HG03103 (cell line): Measurements from ENCODE around the gene ANXA4.
A peak's percentile ranks its signal among the peaks of the same experiment; 100 is the strongest.
"Not testable (repeated sequence)": the region's sequence is repeated elsewhere in the genome, so short reads cannot be mapped to it uniquely, and the experiment has no call there.

Experiments
- ATAC-seq: cut with Tn5 transposase; IDR thresholded peaks from one replicate; pipeline ENCODE4 v1.9.1; 2021; ENCODE audit warnings: low read depth; ENCODE audit not compliant: unreplicated experiment

ANXA4 gene

GRCh38 chr2:69718338-69718965 lies 23.5 kb upstream of the ANXA4 start:
- no peak for ATAC-seq

DNA sequence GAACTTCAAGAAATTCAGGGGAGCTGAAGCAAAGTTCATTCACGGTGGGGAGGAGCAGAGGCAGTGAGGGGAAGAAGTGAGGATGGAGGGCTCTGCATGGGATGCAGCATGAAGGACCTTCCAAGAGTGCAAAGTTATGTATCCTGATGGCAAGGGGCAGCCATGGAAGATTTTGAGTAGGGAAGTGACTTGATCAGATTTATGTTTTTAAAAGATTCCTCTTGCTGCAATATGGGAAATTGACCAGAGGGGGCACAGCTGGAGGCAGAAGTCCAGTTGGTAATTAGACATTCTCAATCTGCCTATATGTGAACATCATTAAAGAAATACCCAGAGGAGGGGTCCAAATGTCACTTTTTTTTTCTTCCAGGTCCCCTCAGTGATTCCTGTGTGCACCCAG lies 21.5 kb upstream of the ANXA4 start:
- no peak for ATAC-seq

DNA sequence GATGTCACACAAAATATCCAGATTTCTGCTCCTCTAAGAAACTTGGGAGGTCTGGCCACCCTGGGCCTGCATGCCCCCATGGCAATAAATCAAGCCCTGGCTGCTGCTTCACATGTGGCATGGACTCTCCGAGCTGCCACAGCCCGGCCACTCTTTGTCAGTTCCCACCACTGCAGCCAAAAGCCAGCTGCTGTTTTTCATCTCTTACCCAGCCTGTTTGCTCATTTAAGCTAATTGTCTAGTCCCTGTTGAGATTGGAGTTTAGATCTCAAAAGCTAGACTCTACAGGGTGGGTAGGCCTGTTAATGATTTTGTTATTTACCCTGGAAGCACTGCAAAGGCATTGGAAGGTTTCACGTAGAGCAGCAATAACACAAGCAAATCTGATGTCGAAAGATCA lies 20.9 kb upstream of the ANXA4 start:
- no peak for ATAC-seq

DNA sequence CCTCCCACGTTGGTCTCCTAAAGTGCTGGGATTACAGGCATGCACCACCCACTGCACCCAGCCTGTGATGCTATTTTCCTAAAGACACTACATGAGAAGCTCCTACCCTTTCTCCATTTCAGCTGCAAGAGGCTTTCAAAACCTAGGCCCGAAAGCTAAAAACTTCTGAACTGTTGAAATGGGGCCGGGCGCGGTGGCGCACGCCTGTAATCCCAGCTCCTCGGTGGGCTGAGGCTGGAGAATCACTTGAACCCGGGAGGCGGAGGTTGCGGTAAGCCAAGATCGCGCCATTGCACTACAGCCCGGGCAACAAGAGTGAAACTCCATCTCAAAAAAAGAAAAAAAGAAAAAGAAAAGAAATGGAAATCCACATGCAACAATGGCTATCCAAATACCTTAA lies 18.1 kb upstream of the ANXA4 start:
- ATAC-seq, result no peak

- peak; percentile 58 for ATAC-seq
Observed at GRCh38 chr2:69724540-69725159, 17.3 kb upstream of the ANXA4 start.

GRCh38 chr2:69725706-69726360 lies 16.1 kb upstream of the ANXA4 start:
- ATAC-seq, result no peak

- no peak for ATAC-seq
Observed at GRCh38 chr2:69729266-69729665, 12.7 kb upstream of the ANXA4 start.

- no peak for ATAC-seq
Observed at GRCh38 chr2:69729781-69730180, 12.2 kb upstream of the ANXA4 start.

- no peak for ATAC-seq
Observed at GRCh38 chr2:69731147-69731970, 10.6 kb upstream of the ANXA4 start.

GRCh38 chr2:69733342-69734034 lies 8.4 kb upstream of the ANXA4 start:
- no peak for ATAC-seq

GRCh38 chr2:69734035-69734611 lies 7.8 kb upstream of the ANXA4 start:
- no peak for ATAC-seq

- no peak for ATAC-seq
Observed at GRCh38 chr2:69734854-69735544, 6.9 kb upstream of the ANXA4 start.

- ATAC-seq, result no peak
Observed at GRCh38 chr2:69735686-69736085, 6.2 kb upstream of the ANXA4 start.

GRCh38 chr2:69738149-69738548 lies 3.8 kb upstream of the ANXA4 start:
- ATAC-seq, result not testable (repeated sequence)

GRCh38 chr2:69740502-69740951 lies 1.4 kb upstream of the ANXA4 start:
- ATAC-seq, result no peak

DNA sequence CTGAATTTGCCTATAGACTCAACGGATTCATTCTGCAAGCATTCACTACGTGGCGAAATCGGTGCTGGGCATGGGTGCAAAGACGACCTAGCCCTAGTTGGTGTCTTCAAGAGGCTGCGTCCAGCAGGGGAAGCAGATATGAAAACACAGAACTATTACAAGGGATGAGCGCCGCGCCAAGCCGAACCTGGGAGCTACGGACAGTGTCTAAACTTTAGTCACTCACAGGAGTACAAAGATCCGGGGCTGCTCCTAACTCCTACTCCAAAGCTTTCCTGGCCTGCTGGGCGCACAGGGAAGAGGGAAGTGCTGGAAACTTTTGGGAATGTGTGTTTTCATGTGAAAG lies 732 bp upstream of the ANXA4 start:
- peak; percentile 32 for ATAC-seq

- no peak for ATAC-seq
Observed at GRCh38 chr2:69742322-69742952, 503 bp downstream of the ANXA4 start.

GRCh38 chr2:69743847-69744264 lies 1.9 kb downstream of the ANXA4 start:
- ATAC-seq, result no peak

DNA sequence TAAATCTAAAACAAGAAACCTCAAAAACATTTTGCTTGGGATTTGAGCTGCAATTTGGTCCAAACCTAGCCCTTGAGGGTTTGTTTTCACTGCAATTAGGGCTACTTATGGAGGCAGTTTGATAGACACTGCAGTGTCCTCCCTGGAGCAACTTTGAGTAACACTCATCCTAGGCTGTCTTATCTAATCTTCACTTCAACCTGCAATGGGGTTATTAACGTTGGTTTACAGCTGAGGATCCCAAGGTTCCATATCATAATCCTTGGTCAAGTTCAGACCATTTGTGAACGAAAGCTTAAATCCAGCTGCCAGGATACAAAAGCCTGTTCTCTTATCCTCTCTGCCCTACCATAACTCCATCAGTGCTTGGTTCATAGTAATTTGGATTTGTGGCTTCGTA lies 2.5 kb downstream of the ANXA4 start:
- ATAC-seq, result no peak
